Occipital lobe (tissue), 2 donors: ENCODE results near the gene EPM2A. TPM values are rescaled to one million over a fixed set of nuclear protein-coding genes. Genes with fewer than 3 reads are reported as not detected.
"Not testable (repeated sequence)": the region's sequence is repeated elsewhere in the genome, so short reads cannot be mapped to it uniquely, and the experiment has no call there.

Experiments
- DNase-seq: peaks from one replicate; lab custom pipeline; 2025; lab: John Stamatoyannopoulos, UW
- total RNA-seq: library from RNA; depleted of rRNA; stranded (reverse); fragments of >200 nt; gene quantifications from one replicate; pipeline ENCODE4 v1.2.3, GENCODE V29; 2014

EPM2A gene
- total RNA-seq, 1 donor from 2014 or later, result 18.6 TPM

DNA sequence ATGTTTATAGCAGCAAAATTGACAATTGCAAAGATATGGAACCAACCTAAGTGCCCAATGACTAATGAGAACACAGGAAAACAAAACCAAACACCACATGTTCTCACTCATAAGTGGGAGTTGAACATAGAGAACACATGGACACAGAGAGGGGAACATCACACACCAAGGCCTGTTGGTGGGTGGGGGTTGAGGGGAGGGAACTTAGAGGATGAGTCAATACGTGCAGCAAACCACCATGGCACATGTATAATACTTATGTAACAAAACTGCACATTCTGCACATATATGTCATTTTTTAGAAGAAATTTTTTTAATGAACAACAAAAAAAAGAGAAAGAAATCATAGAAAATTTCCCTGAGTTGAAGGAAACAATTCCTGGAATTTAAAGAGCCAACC lies 3.9 kb downstream of the EPM2A start:
- no peak for DNase-seq

DNA sequence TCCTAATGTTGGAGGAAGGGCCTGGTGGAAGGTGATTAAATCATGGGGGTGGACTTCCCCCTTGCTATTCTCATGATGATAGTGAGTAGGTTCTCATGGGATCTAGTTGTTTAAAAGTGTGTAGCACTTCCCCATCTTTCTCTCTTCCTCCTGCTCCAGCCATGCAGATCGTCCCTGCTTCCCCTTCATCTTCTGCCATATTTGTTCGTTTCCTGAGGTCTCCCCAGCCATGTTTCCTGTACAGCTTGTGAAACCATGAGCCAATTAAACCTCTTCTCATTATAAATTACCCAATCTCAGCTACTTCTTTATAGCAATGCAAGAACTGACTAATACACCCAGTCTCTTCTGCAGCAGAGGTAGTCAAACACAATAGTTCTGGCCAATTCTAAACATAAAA lies 5.4 kb downstream of the EPM2A start:
- no peak for DNase-seq

DNA sequence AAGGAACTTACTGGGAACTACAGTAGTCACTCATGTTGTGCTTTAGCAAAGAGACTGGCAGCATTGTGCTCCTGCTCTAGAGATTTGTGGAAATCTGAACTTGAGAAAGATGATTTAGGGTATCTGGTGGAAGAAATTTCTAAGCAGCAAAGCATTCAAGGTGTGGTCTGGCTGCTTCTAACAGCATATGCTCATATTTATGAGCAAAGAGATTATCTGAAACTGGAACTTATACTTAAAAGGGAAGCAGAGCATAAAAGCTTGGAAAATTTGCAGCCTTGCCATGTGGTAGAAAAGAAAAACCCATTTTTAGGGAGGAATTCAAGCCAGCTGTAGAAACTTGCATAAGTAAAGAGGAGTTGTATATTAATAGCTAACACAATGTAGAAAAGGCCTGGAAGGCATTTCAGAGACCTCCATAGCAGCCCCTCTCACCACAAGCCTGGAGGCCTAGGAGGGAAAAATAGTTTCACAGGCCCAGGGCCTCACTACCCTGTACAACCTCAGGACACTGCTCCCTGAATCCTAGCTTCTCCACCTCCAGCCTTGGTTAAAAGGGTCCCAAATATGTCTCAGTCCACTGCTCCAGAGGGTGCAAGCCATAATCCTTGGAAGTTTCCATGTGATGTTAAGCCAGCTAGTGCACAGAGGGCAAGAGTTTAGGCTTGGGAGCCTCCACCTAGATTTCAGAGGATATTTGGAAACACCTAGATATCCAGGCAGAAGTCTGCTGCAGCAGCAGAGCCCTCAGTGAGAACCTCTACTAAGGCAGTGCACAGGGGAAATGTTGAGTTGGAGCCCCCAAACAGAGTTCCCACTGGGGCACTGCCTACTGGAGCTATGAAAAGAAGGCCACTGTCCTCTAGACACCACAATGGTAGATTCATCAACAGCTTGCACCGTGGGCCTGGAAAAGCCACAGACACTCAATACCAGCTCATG lies 6.6 kb downstream of the EPM2A start:
- no peak for DNase-seq

DNA sequence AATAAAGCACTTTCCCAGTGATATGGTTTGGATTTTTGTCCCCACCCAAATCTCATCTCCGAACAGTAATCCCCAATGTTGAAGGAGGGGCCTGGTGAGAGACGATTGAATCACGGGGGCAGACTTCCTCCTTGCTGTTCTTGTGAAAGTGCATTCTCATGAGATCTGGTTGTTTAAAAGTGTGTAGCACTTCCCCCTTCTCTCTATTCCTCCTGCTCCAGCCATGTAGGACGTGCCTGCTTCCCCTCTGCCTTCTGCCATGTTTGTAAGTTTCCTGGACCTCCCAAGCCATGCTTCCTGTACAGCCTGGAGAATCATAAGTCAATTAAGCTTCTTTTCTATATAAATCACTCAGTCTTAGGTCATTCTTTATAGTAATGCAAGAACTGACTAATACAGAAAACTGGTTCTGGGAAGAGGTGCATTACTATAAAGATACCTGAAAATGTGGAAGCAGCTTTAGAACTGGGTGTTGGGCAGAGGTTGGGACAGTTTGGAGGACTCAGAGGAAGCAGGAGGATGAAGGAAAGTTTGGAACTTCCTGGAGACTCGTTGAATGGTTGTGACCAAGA lies 7.4 kb downstream of the EPM2A start:
- no peak for DNase-seq

DNA sequence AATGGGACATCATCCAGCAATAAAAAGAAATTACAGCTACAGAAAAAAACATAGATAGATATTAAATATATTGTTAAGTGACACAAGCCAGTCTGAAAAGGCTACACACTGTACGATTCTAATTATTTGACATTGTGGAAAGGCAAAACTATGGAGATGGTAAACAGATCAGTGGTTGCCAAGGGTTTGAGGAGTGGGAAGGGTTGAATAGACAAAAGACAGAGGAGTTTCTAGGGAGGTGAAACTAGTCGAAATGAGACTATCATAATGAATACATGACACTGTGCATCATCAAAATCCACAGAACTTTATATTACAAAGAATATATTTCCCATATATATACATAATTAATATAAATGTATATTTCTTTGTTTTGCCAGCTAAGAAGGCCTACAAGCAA lies 9.8 kb downstream of the EPM2A start:
- DNase-seq, result no peak

DNA sequence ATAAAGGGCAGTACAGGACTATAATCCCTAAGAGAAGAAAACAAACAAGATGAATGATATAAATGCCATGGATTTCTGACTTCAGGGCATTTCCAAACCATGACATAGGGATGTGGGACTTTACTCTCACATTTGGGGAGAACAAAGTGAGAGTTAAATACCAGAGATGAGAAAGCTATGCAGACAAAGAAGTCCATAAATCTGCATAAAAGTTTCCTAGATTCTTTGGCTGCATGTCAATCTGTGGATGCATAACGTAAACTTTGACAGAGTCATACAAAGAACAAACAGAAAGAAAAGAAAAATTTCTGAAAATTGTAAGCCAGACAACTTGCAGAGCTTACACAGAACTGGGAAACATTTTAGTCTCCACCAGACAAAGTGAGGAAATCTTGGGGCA lies 11.7 kb downstream of the EPM2A start:
- DNase-seq, result no peak

DNA sequence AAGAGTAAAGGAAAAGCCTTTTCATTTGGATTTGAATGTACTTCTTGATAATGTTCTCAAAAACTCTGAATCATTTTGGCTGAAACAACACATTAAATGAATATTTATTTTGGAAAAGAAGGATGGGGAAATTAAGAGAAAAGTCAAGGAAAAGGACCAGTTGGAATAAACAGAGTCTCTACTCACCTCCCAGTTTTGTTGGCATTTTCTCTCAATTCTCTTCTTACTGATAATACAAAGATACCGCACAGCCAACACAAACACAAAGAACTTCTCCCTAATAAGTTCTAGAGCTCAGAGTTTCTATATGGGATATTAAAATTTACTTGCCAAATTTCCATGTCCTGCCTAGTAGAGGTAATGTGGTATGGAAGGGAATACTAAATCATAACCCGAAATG lies 13.1 kb downstream of the EPM2A start:
- DNase-seq, result no peak

DNA sequence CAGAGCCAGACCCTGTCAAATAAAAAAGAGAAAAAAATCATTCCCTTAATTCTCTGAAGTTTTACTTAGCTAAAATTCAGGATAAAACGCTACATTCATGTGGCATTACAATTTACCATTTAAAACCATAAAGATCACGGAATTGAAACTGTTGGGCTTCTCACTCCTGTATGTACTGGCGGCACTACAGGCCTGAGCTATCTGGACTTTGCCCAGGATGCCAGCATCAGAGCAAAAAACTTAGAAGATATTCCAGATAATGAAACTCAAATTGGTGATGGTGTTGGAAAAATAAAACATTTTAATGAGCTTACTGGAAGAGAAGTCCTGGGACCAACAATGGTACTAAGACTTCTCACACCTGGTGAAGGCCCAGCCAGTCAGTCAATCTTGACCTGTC lies 14.2 kb downstream of the EPM2A start:
- DNase-seq, result no peak

DNA sequence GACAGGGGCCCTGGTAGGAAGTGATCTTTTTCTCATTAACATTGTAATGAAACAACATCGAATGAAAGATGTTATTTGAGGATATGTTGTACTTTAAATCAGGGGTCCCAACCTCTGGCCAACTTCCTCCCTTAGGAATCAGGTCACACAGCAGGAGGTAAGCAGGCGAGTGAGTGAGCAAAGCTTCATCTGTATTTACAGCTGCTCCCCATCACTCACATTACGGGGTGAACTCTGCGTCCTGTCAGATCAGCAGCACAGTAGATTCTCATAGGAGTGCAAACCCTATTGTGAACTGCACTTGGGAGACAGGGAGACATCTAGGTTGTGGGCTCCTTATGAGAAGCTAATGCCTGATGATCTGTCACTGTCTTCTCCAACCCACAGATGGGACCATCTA lies 19.9 kb downstream of the EPM2A start:
- DNase-seq, result no peak

DNA sequence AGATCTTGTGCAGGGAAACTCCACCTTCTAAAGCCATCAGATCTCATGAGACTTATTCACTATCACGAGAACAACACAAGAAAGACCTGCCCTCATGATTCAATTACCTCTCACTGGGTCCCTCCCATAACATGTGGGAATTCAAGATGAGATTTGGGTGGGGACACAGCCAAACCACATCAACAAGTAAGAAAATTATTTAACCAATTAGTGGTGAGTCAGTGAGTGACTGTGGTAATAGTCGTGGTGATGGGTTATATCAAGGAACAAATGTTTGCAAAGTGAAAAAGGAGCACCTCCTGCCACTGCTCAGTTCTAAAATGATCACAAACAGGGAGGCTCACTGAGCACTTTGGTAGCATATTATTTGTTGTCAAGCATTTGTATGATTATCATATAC lies 20.6 kb downstream of the EPM2A start:
- DNase-seq, result no peak

DNA sequence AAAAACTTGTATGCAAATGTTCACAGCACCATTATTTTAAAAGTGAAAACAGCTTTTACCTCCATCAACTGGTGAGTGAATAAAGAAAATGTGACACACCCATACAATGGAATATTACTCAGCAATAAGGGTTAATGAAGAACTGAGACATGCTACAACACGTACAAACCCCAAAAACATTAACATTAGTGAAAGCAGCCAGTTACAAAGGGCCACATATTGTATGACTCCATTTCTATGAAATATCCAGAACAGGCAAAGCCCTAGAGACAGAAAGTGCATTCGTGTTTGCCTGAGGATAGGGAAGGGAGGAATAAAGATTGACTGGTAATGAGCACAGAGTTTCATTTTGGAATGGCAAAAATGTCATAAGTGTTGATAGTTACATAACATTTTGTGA lies 21.5 kb downstream of the EPM2A start:
- DNase-seq, result no peak

DNA sequence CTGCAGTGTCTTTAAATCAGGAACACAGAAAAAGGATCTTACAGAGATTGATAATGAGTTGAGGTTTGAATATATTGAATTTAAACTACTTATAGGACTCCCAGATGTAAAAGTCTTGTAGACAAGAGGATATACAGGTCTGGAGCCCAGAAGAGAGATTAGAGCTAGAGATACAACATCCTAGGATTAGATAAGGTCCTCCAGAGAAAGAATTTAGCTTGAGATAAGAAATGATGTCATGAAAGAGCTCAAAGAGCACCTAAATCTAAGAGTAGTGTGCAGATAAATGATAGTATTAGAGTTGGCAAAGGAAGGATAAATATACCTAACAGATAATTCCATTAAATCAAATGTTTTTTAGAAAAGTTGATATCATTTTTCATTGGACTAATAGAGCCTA lies 23.9 kb downstream of the EPM2A start:
- no peak for DNase-seq

DNA sequence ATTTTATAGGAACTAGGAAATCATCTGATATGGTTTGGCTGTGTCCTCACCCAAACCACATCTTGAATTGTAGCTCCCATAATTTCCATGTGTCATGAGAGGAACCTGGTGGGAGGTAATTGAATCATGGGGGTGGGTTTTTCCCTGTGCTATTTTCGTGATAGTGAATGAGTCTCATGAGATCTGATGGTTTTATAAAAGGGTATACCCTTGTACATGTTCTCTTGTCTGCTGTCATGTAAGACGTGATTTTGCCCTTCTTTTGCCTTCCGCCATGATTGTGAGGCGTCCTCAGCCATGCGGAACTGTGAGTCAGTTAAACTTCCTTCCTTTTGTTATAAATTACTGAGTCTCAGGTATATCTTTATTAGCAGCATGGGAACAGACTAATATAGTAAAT lies 27.9 kb downstream of the EPM2A start:
- DNase-seq, result no peak

DNA sequence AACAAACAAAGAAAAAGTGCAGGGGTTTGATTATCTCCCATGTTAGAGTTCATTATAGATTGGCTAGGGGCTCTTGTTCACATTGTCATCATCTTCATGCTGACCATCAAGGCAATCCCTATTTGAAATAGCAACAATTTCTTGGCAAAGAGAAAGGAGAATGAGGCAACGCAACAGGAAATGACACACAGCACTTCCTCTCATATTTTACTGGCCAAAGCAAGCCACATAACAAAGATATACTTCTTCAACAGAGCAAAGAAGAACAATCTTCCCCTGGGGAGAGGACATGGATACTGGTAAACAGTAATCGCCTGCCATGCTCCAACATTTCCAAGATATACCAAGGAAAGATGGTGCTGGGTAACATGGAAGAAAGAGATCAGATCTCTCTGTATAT lies 29.8 kb downstream of the EPM2A start:
- no peak for DNase-seq

DNA sequence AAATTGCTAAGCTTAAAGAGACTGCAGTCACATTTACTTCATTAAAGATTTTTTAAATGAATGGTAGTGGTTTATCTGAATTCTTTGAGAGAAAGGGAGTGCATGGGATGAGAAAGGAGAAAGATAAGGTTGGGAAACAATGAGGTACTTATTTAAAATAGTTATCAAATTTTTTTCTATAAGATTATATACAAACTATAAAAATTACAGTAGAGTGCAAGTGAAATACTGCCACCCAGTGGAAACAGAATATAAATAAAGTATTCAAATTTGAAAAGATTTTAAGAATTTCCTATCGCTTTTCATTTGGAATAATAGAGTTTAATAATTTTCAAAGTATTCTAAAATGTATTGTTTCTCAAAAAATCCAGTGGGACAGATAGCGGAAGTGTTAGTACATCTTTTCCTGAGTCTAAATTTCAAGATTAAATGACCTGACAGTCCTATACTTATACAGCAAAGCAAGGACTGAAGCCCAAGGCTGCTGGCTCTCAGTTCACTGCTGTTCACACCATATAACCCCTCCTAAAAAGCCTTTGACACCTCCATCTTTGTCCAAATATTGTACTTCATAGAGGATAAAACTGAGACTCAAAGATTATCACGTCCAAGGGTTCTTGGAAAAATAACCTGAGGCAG lies 31.1 kb downstream of the EPM2A start:
- DNase-seq, result no peak

DNA sequence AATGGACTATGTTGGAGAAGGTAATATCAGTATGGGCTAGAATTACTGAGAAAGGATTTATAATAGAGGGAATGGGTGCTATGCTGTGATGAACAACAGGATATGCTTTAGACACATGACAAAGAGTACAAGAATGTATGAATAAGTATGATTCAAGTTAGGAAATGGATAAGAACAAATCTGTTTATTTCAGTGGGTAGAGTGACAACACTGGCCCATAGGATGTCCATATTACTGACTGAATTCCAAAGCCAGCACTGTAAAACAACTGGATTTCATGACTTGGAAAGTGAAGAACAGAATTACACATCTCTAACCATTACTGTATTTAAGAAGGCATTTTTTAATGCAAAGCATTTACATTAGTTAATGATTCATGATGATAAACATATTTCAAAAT lies 35.9 kb downstream of the EPM2A start:
- no peak for DNase-seq

DNA sequence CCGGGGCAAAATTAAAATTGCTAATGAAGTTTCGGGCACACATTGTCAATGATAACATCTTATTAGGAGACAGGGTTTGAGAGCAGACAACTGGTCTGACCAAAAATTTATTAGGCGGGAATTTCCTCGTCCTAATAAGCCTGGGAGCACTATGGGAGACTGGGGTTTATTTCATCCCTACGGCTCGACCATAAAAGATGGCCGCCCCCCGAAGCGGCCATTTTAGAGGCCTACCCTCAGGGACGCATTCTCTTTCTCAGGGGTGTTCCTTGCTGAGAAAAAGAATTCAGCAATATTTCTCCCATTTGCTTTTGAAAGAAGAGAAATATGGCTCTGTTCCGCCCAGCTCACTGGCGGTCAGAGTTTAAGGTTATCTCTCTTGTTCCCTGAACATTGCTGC lies 37.9 kb downstream of the EPM2A start:
- not testable (repeated sequence) for DNase-seq

DNA sequence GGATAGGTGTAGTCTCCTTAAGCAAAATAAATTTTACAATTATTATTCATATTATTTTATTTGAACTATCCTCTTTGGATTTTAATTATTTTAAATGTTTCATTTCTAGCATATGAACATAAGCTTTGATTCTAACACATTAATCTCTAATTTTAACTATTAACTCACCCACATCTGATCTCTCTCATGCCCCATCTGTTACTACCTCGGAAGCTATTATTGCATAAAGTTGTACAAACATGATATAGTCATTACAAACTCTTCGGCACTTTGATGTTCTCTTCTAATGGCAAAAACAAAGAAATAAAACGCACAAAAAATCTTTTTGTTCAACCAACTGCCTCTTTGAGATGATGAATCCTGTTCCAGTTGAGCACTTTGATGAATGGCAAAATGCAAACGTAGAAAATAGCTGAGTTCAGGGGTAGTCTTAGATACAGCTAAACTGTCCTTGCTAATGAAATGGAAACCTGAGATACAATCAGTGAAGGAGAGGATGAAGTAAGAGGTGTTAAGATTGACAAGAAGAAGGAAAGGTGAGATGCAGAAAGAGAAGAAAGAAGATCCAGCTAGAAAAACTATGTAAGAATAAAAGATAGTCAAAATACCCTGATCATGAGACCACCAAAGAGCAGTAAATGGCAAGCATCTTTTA lies 41.1 kb downstream of the EPM2A start:
- DNase-seq, result no peak

DNA sequence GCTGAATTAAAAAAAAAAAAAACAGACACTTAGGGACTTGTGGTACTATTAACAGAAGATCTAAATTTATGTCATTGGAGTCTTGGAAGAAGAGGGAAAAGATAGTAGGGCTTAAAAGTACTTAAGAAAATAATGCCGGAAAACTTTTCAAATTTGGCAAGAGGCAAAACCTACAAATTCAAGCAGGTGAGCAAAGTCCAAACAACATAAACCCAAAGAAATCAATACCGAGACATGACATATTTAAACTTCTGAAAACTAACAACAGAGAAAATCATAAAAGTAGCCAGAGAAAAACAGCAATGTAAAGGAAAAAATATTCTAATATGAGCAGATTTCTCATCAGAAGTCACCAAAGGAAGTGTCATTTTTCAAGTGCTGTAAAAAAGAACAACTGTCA lies 44.4 kb downstream of the EPM2A start:
- no peak for DNase-seq

DNA sequence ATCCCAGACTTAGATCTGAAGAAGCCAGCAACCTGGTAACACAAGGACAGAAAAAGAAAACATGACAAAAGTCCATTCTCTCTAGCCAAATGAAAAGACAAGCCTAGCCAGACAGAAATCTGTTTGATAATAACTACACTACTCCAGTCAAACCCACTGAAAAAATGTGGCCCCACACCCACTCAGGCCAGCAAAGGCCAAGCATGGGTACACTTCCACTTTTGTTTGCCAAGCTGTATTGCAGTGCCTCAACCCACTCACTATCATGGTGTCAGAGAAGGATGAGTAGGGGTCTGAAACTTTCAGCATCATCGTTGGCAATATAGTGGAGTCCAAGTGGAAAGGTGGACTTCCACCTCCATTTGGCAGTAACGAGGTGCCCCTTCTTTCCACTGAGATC lies 45.8 kb downstream of the EPM2A start:
- DNase-seq, result no peak

DNA sequence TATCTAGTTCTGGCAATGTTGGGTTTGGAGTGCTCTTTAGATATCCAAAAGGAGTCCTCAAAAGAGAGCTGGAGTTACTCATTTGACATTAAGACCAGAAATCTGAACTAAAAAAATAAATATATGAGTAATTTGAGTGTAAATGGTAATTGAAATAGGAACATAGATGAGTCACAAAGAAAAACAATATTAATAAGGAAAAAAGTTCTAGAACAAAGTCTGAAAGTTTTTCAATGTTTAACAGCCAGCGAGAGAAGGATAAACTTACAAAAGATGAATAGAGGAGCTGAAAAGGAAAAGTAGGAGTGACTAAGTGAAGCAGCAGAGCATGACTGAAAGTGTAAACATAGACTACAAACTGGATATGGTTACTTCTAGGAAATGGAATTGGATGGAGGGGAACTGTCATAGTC lies 46.8 kb downstream of the EPM2A start:
- DNase-seq, result no peak

DNA sequence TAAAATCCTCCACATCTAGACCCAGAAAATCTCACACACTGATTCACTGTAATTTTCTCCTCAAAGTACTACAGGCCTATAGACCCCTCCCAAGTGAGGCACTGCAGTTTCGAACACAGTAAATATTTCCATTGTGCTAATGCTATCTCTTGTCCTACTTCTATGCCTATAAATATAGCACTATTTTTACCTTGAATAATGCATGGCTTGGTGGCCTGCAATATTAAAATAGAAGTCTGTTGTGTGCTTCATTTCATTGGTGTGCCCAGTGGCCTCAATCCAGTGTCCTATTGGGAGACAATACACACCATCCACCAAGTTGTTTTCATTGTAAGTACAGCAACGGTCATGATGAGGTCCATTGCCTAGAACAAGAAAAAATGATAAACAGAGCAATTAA lies 49.4 kb downstream of the EPM2A start:
- DNase-seq, result no peak
